Endothelial cell of umbilical vein (primary cell): ENCODE results near the gene CMIP.

ENCODE experiments used
- CTCF ChIP-seq, 2 donors: IDR thresholded peaks; 1 replicate in 1 of 2; 2 replicates in 1 of 2; pipeline ENCODE4 v1.5.1; 2011; ENCODE audit warnings: low read length in 2 of 2, mild to moderate bottlenecking in 2 of 2, moderate library complexity in 2 of 2, control low read depth in 1 of 2, inconsistent platforms in 1 of 2, low read depth in 1 of 2; ENCODE audit not compliant: insufficient read depth in 1 of 2; ENCODE audit errors: extremely low read depth in 1 of 2
- FOS ChIP-seq: IDR thresholded peaks from 2 replicates; pipeline ENCODE4 v1.6.1; 2011; ENCODE audit warnings: mild to moderate bottlenecking, low read length, moderate library complexity, borderline replicate concordance; ENCODE audit not compliant: insufficient read depth
- MYC ChIP-seq: IDR thresholded peaks from one replicate; pipeline ENCODE4 v1.6.1; 2011; ENCODE audit warnings: mild to moderate bottlenecking, low read depth, low read length
- POLR2A ChIP-seq: IDR thresholded peaks from 2 replicates; pipeline ENCODE4 v1.6.1; 2012; ENCODE audit warnings: low read depth, mild to moderate bottlenecking, control low read depth, low read length

DNA sequence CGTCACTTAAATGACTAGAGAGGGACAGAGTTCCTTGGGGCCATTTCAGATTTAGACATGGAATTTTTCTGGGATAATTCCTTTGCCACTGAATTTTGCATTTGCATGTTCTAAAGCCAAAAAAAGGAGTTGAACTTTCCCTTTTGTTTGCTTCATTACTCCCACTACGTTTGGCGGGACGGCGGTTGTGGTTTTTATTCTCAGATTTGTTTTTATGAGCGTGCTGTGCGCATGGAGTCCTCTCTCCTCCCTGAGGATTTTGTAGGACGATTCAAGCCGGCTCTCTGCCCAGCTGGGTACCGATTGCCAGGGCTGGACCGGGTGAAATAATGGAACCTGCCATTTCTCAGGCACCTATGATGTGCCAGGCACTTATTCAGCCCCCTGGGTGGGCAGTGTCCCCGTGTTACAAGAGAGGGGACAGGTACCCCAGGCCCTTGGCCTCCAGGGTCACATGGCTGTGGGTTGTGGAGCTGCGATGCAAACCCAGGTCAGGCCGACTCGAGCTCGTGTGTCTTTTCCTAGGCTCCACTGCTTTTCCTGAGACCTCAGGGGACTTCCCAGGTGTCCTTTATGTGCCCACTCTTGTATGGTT, 18.8 kb downstream of the CMIP start:
- no peak for TF ChIP-seq POLR2A
- no peak for TF ChIP-seq MYC
- TF ChIP-seq CTCF (IDR thresholded peaks at IDR 0.05; ENCODE audit: extremely low read depth in 1 of 2, insufficient read depth in 1 of 2, low read depth in 1 of 2, low read length in 2 of 2) = no peak
- TF ChIP-seq FOS = no peak
